ENCODE results near the gene CNGB1. TPM values are rescaled to one million over a fixed set of nuclear protein-coding genes. Genes with fewer than 3 reads are reported as not detected.

Gene CNGB1
- not detected in 2 replicates for total RNA-seq

GRCh38 chr16:57970970-57971369, at the start of gene CNGB1:
Gene CNGB1, minus strand, starts transcription at chr16:57971128. Its CDS starts 3,842 bp downstream, at chr16:57967286.

GRCh38 chr16:58000706-58001676, 30.1 kb upstream of the CNGB1 start, which contains the start of gene USB1:
Gene USB1, plus strand, starts transcription at chr16:58001407. Its CDS starts 77 bp downstream, at chr16:58001484.

DNA sequence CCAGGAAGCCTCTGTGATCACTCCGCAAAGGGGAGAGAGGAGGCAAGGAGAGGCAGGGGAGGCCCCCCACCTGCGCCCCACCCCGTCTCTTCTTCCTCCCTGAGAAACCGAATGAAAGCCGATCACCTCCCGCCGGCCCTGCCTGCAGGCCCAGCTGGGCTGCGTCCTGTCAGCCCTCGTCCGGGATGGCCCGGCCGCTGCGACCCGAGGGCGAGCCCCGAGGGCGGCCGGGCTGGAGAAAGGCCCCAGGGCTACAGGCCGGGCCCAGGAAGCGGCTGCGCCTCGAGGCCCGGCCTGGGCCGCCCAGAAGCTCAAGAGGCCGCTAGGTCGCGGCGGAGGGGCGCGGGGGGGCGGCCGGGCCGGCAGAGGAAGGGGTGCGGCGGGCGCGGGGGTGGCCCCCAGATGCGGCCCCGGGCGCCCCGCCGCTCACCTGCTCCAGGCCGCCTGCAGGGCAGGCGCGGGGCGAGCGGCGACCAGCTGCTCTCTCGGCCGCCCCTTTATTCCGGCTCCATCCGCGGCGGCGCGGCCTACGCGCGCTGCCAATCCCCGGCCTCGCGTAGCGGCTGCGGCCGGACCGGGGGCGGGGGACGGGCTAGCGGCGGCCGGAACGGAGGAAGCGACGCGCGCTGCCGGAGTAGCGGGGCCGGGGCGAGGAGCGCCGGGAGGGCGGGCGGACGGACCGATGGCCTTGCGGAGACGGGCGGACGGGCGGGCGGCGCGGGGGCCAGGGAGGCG, 29.2 kb upstream of the CNGB1 start, which contains the start of gene ZNF319:
TSS of gene ZNF319 (minus strand) at position 702 of the 735 bp plus-strand sequence. CDS start 2,407 bp downstream, outside the sequence.

Other genes starting within 250 kb of the CNGB1 start
- 16.2 and 19.5 TPM in 2 replicates for gene KATNB1, start 235.4 kb downstream of the CNGB1 start, total RNA-seq
- gene KIFC3, start 168.6 kb downstream of the CNGB1 start, total RNA-seq = 23.3 and 44.1 TPM in 2 replicates
- gene ZNF319, start 29.5 kb upstream of the CNGB1 start, total RNA-seq = 2.5 and 11.7 TPM in 2 replicates
- 6.7 and 33.5 TPM in 2 replicates for gene USB1, start 30.3 kb upstream of the CNGB1 start, total RNA-seq
- 3.2 and 6.5 TPM in 2 replicates for gene MMP15, start 54.6 kb upstream of the CNGB1 start, total RNA-seq
- 53.4 and 61.9 TPM in 2 replicates for gene CFAP20, start 158.3 kb upstream of the CNGB1 start, total RNA-seq
- 19.8 and 21.8 TPM in 2 replicates for gene CSNK2A2, start 227.0 kb upstream of the CNGB1 start, total RNA-seq

Measured in cardiac atrium fibroblast (primary cell).